ENCODE measurements around the gene CLCNKB.

CLCNKB gene

DNA sequence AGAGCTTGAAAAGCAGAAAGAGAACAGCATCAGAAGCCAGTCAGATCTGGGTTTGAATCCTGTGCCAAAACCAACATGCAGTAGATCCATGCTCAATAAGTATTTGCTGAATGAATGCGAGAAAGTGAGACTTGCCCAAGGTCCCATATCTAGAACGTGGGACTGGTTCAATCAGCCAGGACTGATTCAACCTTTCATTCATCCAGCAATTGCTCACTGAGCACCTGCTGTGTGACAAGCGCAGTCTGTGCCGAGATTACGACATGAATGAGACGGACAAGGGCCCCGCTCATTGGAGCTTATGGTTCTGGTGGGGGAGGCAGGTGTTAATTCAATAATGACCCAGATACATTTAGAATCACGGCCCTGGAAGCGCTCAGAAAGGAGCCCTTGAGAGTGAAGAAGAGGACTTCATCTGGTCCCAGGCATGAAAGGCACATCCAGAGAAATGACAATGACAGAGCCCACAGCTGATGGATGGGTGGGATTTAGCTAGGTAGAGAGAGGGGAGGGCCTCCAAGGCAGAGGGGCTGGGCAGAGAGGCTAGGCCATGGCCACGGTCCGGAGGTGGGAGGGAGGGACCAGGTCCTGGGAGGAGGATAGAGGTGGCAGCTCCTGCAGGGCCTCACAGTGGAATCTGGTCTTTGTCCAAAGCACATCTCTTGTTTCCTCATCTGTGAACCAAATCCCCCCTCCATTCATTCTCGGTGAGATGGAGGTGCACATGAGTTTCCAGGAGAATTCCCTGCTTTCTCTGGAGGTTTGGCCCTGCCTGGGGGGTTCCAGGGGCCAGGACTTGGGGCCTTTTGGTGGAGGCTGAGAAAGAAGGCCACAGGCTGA, 34.0 kb downstream of the CLCNKB start:
- no peak for DNase-seq

DNA sequence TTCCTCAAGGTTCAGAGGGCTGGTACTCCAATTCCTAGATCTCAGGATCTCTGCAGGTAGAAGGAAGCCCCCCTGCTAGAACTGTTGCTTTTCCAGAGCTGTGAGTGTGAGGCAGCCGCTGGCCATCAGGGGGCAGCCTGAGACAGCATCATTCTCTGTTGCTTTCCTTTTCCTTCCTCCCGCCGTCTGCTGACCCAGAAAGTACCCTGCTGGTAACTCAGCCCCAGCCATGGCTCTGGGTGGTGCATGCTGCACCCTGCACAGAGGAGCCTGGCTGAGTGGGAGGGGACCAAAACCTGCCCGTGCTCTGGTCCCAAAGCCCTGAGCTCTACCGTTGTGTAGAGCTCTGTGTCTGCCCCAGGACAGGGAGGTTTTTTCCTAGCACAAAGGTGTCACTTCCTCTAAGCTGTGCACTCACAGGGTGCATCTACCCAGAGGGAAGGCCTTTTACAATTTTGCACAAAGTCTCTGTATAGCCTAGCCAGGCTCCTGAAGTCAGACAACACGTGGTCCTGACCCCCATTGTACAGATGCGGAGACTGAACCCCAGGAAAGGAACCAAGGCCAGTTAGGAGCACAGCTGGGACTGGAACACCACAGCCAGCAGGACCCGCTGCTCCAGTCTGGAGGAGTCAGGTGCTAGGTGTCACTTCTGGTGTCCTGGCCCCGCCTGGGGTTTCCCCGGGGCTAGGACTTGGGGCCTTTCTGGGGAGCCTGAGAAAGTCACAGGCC, 35.5 kb downstream of the CLCNKB start:
- peak; percentile 71 to 81 for DNase-seq

DNA sequence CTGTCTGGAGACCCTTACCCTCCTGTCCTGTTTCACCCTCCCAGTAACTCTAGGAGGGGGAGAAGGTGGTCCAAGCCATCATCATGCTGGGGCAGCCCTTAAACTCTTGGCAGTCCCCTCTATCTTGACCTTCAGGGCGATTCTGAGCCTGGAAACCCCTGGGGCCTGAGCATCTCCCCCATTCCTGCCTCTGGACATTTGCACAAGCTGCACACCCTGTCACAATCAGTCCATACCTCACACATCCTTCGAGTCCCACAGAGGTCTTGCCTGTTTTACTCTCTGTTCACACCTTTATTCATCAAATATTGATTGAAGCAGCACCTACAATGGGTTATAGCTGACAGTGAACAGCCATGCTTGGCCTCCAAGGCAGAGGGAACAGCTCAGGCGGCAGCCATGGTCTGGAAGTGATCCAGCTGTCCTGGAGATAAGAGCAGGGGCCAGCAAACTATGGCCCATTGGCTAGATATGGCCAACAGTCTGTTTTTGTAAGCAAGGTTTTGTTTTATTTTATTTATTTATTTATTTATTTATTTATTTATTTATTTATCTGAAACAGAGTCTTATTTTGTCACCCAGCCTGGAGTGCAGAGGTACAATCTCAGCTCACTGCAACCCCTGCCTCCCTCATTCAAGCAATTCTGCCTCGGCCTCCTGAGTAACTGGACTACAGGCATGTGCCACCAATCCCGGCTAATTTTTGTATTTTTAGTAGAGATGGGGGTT, 37.0 kb downstream of the CLCNKB start:
- no peak for DNase-seq

DNA sequence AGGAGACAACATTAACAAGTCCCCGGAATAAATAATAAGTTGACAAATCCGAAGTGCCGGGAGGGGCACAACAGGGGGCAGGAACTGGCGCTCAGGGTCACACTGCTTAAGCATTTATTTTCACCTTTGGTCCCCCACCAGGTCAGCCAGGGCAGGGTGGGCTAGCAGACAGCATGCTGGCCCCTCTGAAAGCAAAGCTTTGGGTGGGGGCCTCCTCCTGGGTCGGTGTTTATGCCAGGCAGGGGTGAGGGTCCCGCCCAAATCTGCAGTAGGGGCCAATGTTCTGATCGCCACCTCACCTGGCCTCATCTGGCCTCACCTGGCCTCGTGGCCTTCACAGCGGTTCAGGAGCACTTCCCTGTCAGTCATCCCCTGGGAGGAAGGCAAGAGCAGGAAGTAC, 38.1 kb downstream of the CLCNKB start:
- no peak for DNase-seq

DNA sequence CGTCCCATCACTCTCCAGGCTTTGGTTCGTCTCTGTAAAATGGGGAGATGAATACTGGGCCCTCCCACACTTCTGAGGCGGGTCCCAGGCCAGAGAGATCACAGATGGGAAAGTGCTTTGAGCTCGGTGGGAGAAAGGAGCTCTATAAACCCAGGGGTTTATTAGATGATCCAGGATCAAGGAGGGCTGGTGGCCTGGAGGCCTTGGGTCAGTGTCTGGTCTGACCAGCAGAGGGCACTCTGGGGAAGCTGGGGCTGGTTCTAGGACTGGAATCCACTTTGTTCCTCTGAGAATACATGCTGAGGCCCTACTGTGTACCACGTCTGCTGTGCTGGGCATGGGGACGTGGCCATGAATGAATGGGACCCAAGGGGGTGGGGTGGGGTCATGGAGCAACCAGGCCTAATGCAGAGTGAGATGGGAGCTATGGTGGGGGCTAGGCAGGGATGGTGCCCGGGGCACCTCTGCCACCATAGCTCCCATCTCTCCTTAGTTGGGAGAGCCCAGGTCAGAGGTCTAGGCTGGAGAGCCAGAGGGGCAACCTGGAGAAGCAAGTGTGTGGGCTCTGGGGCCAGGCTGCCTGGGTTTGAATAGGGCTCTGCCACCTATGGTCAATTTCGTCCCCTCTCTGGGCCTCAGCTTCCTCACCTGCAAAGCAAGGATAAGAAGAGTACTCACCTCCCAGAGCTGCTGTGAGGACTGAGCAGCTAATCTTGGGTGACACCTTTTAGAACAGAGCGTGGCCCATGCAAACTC, 38.9 kb downstream of the CLCNKB start:
- DNase-seq: peak; percentile 58 to 61

DNA sequence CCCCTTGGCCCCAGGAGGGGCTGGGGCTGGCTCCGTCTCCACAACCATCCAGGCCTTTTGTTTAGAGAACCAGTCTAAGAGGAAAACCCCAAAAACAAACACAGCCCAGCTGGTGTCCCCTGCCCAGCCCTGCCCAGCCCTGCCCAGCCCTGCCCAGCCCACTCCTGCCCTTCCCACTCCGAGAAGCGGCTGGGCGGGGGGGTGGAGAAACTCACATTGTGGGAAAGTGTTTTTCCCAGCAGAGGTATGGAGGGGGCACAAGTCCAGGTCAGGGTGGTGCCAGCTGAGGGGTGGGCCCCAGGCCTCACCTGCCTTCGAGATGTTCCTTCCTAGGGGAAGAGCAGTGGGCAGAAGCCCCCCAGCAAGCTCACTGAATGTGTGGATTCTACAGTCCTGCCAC, 39.9 kb downstream of the CLCNKB start:
- no peak for DNase-seq

DNA sequence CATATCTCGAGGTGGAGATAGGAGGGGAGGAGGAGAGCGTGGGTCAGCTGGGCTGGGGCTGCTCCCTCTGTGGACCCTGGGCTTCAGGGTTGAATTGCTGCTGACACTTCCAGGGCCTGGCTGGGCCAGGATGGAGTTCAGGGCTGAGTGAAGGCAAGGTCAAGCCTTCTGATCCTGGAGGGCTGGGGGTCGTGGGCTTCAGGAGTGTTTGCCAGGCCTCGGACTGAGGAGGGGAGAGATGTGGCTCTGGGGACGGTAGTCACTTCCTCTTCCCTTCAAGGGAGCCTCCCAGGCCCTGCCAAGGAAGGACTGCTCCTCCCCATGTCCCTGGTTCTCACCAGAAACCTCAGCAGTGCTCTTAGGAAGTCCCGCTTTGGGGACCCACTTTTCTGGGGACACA, 41.9 kb downstream of the CLCNKB start:
- no peak for DNase-seq

DNA sequence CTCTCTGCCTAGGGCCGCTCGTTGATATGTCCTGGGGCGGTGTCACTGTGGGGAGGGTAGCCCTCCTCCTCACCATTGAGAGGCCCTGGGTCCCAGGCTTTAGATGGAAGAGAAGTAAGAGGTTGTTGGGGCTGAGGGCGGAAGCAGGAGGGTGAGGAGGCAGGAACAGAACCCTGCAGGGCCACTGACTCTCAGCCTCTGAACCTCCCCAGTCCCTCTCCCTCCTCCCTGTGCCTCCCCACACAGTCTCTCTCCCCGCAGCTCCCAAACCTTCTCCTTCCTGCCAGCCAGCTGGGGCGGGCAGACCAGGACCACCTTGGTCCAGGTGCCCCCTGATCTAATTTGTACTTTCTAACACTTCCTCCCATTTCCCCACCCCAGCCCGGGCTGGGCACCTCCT, 44.2 kb downstream of the CLCNKB start:
- no peak for DNase-seq

DNA sequence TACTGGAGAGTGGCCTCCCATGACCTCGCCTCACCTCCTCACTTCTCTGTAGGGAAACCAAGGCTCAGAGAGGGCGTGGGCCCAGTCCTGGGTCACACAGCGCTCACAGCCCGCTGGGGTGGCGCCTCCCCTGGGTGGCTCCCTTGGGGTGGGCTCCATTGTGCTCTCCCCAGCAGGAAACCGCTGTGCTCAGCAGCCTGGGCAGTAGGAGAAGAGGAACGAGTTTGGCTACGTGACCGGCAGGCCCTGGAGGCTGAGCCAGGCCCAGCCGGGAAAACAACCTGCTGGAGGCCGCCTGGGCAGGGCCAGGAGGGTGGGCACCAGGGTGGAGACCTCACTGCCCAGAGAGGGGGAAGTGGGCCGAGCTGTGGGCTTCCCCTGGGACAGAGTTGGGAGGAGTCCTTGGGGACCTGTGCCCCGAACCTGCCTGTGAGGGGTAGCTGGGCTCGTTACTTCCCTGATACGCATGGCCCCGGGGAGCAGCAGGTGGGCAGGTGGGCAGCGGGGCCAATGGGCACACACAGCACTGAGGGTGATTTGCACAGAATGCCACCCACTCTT, 44.8 kb downstream of the CLCNKB start:
- no peak for DNase-seq

DNA sequence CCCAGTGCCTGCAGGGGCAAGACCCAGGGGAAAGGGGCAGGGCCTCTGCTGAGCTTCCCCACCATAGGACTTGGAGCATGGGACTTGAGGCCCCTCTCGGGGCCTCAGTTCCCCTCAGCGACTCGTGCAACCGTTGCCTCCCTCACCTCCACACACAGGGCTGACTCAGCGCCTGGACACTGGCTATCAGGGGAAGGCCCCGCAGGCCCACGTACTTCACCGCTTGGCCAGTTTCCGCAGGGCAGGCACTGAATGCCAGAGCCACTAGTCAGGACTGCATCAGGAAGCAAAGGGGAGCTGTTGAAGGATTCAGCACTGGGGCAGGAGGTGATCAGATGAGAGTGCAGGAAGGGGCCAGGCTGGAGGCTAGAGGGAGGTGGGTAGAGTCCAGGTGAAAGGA, 45.4 kb downstream of the CLCNKB start:
- DNase-seq: no peak

DNA sequence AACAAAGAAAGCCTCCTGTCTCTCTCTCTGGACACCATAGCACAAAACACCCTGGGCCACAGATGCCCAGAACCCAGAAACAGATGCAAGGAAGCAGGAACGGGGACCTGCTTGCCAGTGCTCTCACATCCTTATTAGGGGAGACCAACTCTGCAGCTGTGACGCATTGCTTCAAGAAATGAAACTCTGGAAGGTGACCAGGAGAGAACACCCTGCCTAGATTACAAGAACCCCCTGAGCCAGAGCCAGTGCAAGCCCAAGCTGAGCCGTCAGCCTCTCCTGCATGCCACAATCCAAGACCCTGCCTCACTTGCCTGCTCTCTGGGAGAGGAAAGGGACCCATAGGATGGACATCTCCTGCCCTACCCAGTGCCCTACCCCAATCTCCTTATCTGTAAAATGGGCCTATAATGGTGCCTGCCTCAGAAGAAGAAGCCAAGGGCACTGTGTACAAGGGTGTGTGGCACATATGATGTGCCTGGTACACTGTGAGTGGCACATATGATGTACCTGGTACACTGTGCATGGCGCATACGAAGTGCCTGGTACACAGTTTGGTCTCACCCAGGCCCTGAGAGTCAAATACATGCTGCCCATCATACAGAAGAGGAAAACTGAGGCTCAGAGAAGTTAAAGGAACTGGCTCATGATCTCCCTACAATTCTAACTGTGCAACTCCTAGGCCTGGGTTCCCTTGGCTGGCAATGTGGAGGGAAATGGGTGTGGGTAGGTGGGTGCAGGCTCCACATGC, 46.7 kb downstream of the CLCNKB start:
- no peak for DNase-seq

DNA sequence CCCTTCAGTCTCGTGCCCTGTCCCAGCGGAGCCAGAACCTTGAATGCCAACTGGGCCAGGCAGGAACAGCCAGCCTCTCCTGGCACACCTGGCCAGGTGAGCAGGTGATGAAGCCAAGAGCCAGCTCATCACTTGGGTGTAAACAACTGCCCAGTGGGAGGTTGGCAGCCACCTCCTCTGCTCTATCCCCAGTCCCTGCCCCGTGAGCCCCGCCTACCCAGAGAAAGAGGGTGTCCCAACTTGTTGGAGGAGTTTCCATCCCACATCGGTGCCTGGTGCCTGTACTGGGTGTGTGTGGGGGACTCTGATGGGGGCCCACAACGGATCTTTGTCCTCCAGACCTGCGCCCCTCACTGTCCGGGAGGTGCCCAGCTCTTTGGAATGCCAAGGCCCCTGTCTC, 47.7 kb downstream of the CLCNKB start:
- no peak for DNase-seq

DNA sequence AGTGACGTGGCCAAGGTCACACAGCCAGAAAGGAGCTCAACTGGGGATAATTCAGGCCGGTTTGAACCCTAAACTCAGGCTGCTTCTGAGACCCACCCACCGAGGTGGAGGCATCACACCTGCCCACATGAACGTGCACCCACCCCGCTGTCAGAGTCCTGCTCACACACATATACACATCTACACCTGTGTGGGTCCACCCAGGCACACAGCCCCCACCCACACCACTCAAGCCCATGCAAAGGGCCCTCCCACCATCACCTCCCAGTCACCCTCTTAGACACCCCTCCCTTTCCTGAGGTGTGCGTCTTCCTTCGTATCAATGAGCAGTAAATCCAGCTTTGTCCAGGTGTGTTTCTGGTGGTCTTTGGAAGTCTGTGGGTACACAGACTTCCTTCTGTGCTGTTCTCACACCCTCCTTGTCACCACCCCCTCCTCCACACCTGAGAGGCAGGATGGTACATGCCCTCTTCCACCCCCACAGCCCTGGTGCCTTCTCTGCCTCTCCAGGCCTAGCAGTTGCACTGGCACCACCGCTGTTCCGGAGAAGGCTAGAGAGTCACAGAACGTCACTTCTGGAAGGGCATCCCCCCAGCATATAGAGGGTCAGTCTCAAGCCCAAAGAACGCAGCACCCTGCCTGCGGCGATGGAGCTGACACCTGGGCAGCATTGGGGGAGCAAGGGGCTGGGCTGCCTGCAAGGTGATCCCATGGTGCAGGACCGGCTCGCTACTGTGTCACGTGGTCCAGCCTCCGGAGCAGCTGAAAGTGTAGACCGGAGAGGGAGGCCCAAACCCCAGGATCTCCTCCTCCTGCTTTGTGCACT, 48.7 kb downstream of the CLCNKB start:
- DNase-seq: no peak

DNA sequence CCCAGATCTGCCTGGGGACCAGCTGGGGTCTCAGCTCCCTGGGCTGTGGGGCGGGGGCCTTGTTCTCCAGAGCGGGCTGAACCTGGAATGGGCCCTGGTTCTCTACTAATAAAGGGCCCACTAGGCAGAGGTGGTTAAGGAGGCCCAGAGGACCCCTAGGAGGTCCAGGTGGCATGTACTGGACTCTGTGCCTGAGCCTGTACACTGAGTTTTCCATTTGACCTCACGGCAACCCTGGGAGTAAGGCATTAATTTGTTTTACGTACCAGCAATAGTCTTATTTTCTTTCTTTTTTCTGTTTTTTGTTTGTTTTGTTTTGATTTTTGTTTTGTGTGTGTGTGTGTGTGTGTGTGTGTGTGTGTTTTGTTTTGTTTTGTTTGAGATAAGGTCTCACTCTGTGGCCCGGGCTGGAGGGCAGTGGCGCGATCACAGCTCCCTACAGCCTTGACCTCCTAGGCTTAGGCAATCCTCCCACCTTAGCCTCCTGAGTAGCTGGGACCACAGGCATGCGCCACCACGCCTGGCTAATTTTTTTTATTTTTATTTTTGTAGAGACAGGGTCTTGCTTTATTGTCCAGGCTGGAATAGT, 49.4 kb downstream of the CLCNKB start:
- DNase-seq: no peak

DNA sequence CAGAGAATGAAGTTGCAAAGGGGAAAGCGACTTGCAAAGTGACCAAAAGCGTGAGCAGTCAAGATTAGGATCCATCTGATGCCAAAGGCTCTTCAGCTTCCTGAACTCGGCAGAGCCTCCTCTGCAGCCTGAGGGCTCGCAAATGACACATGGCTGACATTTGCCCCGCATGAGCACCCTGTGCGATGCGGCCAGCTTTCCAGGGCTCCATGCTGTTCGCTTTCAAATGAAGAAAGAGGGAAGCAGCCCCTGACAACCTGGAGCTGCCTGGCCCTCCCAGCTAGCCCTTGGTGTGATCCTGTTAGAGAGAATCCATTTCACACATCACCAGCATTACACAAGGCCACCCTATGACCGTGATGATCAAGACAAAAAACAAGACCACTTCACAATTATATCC, 50.0 kb downstream of the CLCNKB start:
- DNase-seq: no peak

DNA sequence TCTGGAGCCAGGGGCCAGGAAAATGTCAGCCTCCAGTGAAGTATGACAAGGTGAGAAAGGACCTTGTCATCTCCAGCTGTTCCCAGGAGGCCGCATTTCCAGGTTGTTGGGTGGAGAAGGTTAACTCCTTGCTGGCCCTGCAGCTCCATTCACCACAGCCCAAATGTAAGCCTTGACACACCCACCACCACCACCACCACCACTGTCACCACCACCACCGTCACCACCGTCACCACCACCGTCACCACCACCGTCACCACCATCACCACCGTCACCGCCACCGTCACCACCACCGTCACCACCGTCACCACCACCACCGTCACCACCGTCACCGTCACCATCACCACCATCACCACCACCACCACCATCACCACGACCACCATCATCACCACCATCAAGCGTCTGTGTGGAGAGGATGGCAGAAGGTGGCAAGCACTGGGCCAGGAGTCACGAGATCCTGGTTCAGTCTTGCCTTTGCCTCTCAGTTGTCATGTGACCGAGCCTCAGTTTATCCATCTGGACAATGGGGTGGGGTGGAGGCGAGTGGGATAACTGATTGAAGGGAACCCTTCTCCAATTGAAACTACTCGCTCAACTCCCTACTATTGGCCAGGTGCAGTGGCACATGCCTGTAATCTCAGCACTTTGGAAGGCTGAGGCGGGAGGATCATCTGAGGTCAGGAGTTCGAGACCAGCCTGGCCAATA, 51.0 kb downstream of the CLCNKB start:
- no peak for DNase-seq

DNA sequence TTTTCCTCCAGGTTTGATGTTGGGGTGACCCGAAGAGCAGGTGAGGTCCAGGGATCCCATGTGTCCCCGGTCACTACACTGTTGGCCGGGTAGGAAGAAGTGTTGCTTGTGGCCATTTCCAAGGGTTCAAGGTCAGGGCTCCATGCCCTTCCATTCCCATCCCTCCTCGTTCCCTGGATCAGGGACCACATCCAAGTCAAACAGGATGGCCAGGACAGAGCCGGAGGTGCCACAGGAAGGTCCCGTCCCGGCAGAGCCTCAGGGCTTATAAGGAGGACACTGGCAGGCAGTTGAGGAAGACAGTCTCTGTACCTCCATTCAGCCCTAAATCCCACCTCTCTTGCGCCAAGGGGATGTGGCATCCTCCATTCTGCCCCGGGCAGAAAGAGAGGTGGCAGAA, 51.9 kb downstream of the CLCNKB start:
- DNase-seq: no peak

DNA sequence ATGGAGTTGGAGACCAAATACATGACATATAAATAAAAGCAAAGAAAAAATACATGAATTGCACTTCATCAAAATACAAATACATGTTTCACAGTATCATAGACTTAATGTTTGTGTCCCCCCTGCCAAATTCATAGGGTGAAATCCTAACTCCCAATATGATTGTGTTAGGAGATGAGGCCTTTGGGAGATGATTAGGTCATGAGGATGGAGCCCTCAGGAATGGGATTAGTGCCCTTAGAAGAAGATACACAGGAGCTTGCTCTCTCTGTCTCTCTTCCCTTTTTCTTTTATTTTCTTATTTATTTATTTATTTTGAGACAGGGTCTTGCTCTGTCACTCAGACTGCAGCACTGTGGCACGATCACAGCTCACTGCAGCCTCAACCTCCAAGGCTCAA, 55.8 kb downstream of the CLCNKB start:
- no peak for DNase-seq

DNA sequence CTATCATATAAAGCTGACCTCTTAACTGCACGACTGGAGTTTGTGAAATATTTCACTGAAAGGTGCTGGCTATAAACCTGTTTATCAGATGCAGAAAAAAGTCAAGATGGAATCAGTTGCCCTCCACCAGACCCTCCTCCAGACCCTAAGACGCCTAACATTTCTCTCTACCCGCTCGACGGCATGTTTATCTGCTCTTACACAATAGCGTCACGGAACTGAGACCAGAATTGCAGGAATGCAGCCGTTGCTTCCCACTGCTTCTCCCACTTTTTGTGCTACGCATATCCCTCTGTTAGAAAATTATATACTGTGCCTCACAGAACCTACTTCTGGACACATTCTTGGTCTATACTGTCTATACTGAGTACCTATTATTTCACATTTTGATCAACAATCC, 58.0 kb downstream of the CLCNKB start:
- no peak for DNase-seq
